Ishikawa (cell line): ENCODE data around the gene SHH.

Experiments used
- CEBPB ChIP-seq: IDR thresholded peaks from 2 replicates; pipeline ENCODE4 v1.6.1; 2012
- CREB1 ChIP-seq: IDR thresholded peaks from 2 replicates; pipeline ENCODE4 v1.6.1; 2012; ENCODE audit warnings: low read depth
- EGR1 ChIP-seq: IDR thresholded peaks from 2 replicates; pipeline ENCODE4 v1.6.1; 2012
- EP300 ChIP-seq: IDR thresholded peaks from 2 replicates; pipeline ENCODE4 v1.6.1; 2012; ENCODE audit warnings: borderline replicate concordance
- FOXM1 ChIP-seq: IDR thresholded peaks from 2 replicates; pipeline ENCODE4 v1.6.1; 2012; ENCODE audit warnings: low read depth, borderline replicate concordance
- NFIC ChIP-seq: IDR thresholded peaks from 2 replicates; pipeline ENCODE4 v1.6.1; 2012
- RAD21 ChIP-seq: IDR thresholded peaks from 2 replicates; pipeline ENCODE4 v1.6.1; 2012; ENCODE audit warnings: low read depth
- TAF1 ChIP-seq: IDR thresholded peaks from 2 replicates; pipeline ENCODE4 v1.6.1; 2012; ENCODE audit warnings: low read depth, mild to moderate bottlenecking
- TCF12 ChIP-seq: IDR thresholded peaks from 2 replicates; pipeline ENCODE4 v1.6.1; 2012; ENCODE audit warnings: low read depth
- TEAD4 ChIP-seq: IDR thresholded peaks from 2 replicates; pipeline ENCODE4 v1.6.1; 2012
- YY1 ChIP-seq: IDR thresholded peaks from 2 replicates; pipeline ENCODE4 v1.6.1; 2012; ENCODE audit warnings: low read depth
- ZBTB7A ChIP-seq: IDR thresholded peaks from 2 replicates; pipeline ENCODE4 v1.6.1; 2012; ENCODE audit warnings: low read depth
- TF ChIP-seq, protein P1 (sequence below): IDR thresholded peaks from 2 replicates; pipeline ENCODE4 v1.6.1; 2012
- TF ChIP-seq, protein P2 (sequence below): IDR thresholded peaks from 2 replicates; pipeline ENCODE4 v1.6.1; 2012
- TF ChIP-seq, protein P3 (sequence below): IDR thresholded peaks from 2 replicates; pipeline ENCODE4 v1.6.1; 2012; ENCODE audit warnings: low read depth, mild to moderate bottlenecking

The SHH gene

DNA sequence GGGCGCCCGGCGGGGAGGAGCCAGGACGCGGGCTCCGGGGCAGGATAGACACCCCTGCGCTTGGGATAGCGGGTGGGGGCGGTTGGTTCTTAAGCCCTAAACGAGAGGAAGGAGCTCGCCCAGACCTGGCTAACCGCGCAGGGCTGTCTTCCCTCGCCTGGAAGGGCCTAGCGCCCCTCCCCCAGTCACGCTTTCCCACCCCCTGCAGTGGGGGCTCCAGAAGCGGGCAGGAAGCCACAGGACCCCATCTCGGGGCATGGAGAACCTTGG, 6.5 kb downstream of the SHH start:
- TF ChIP-seq CEBPB (no peak), EP300 (no peak), TAF1 (no peak), TEAD4 (no peak), FOXM1 (no peak), NFIC (no peak)
- TF ChIP-seq, protein P1, sequence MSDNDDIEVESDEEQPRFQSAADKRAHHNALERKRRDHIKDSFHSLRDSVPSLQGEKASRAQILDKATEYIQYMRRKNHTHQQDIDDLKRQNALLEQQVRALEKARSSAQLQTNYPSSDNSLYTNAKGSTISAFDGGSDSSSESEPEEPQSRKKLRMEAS = no peak

DNA sequence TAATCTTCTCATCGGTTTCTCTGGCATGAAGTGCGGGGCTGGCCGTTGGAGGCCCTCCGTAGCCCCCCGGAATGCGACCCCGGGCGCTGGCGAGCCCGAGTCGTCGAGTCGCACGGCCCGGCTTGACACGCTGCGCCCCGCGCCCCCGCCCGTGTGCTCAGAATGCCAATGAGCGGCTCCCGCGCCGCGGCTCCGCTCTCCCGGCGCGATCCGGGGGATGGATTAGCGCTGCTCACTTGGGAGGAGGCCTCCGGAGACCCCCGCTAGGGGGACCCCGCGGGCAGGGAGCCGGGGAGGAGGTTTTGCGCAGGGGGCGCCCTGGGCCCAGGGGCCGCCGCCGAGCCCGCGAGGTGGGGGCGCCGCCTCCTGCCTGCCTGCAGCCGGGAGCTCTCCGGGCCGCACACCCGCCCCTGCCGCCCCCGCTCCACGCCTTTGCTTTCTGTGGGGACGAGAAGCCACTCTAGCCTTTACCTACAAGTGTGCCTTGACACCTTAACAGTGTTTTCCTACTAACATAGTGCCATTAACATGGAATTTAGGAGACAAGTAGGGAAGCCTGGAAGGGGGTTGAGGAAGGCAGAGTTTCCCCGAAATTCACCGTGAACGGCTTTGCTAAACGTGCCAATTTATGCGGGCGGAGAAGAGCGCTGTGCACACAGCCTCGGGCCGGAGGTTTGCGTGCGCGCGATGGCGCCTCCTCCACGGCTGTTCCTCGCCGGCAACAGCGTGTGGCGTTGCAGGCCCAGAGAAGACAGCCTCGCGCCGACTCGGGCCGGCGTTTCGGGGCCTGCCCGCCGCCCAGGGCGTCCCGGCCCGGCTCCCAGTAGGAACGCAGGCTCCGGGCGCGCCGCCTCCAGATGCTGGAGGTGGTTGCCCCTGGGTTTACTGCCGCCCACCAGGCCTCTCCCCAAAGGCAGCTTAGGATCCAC, 7.1 kb downstream of the SHH start:
- TF ChIP-seq CEBPB (no peak), EGR1 (no peak), YY1 (no peak), TEAD4 (no peak), TCF12 (no peak), RAD21 (no peak), ZBTB7A (no peak), CREB1 (no peak), TAF1 (no peak), FOXM1 (no peak), EP300 (no peak), NFIC (no peak)
- TF ChIP-seq, protein P2, sequence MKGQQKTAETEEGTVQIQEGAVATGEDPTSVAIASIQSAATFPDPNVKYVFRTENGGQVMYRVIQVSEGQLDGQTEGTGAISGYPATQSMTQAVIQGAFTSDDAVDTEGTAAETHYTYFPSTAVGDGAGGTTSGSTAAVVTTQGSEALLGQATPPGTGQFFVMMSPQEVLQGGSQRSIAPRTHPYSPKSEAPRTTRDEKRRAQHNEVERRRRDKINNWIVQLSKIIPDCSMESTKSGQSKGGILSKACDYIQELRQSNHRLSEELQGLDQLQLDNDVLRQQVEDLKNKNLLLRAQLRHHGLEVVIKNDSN = no peak
- TF ChIP-seq, protein P3, sequence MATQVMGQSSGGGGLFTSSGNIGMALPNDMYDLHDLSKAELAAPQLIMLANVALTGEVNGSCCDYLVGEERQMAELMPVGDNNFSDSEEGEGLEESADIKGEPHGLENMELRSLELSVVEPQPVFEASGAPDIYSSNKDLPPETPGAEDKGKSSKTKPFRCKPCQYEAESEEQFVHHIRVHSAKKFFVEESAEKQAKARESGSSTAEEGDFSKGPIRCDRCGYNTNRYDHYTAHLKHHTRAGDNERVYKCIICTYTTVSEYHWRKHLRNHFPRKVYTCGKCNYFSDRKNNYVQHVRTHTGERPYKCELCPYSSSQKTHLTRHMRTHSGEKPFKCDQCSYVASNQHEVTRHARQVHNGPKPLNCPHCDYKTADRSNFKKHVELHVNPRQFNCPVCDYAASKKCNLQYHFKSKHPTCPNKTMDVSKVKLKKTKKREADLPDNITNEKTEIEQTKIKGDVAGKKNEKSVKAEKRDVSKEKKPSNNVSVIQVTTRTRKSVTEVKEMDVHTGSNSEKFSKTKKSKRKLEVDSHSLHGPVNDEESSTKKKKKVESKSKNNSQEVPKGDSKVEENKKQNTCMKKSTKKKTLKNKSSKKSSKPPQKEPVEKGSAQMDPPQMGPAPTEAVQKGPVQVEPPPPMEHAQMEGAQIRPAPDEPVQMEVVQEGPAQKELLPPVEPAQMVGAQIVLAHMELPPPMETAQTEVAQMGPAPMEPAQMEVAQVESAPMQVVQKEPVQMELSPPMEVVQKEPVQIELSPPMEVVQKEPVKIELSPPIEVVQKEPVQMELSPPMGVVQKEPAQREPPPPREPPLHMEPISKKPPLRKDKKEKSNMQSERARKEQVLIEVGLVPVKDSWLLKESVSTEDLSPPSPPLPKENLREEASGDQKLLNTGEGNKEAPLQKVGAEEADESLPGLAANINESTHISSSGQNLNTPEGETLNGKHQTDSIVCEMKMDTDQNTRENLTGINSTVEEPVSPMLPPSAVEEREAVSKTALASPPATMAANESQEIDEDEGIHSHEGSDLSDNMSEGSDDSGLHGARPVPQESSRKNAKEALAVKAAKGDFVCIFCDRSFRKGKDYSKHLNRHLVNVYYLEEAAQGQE = no peak
- TF ChIP-seq, protein P1 = no peak

DNA sequence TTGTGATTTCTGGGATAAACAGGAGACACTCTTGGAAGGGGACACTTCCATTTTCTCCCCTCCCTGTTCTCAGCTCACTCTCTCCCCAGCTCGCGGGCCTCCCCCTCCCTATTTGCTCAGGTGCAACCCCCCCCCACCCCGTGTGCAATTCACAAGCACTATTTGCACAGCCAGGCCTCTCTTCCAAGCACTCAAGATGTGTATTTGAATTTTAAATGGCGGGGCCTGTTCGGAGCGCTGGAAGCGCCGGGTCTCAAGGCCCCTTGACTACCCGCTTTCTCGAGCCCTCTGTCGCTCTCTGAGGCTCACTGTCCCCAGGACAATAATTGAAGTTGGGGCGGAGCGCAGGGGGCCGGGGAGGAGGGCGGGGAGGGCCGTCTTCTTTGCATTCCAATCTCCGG, 7.8 kb downstream of the SHH start:
- TF ChIP-seq FOXM1 (no peak), TCF12 (no peak), ZBTB7A (no peak), TAF1 (no peak)
- TF ChIP-seq, protein P3 = no peak

DNA sequence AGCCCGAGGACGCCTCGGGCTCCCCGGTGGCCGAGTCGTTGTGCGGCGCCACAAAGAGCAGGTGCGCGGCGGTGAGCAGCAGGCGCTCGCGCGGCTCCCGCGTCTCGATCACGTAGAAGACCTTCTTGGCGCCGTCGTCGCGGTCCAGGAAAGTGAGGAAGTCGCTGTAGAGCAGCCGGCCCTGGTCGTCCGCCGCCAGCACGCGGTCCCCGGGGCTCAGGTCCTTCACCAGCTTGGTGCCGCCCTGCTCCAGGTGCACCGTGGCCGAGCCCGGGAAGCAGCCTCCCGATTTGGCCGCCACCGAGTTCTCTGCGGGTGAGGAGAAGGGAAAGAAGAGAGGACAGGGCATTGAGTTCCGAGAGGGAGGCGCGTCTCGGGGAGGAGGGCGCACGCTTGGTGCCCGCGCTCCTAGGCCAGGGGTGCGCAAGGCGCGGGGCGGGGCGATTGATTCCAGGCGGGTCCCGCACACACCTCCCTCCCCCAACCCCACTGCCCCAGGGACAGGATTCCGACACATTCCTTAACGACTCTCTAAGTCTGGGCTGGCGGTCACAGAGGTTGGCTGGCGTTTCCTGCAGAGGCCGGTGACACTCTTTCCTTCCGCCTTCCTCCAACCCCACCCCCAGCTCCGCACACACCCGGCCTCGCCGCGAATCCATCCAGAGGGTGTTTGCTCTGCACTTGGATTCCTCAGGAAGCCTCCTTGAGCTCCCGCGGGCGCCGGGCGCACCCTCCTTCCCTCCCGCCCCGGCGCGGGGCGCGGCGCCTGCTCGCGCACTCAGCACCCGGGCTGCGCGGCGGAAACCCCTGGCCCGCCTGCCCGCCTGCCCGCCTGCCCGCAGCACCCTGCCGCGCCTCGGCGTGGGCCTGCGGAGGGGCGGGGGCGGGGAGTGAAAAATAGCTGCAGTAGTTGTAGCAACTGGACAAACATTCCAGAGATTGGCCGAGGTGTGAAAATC, 8.6 kb downstream of the SHH start:
- TF ChIP-seq TCF12 (no peak), EP300 (no peak), CREB1 (no peak), NFIC (no peak), EGR1 (peak; percentile 58), TAF1 (no peak)

DNA sequence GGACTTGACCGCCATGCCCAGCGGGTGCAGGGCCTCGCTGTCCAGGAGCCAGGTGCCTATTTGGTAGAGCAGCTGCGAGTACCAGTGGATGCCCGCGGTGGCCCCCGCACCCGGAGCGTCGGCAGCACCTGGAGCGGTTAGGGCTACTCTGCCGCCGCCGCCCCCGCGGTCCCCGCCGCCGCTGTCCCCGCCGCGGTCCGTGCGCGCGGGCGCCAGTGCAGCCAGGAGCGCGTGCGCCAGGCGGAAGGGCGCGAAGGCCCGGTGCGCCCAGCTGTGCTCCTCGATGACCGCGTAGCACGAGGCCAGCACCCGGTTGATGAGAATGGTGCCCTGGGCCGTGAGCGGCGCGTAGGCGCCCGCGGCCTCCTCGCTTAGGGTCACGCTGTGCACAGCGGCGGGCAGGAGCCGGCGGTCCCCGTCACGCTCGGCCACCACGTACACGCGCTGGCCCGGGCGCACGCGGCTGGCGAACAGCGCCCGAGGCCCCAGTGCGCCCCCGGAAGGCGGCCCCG, 9.3 kb downstream of the SHH start:
- TF ChIP-seq FOXM1 (no peak), ZBTB7A (no peak), EGR1 (no peak), TAF1 (no peak), CREB1 (no peak), CEBPB (no peak), RAD21 (no peak), EP300 (no peak), YY1 (no peak)
- TF ChIP-seq, protein P1 = no peak
- TF ChIP-seq, protein P2 = no peak
- TF ChIP-seq, protein P3 = no peak
